Measurements from ENCODE around the gene SLC25A11. TPM values are rescaled to one million over a fixed set of nuclear protein-coding genes. Genes with fewer than 3 reads are reported as not detected.

The SLC25A11 gene
- total RNA-seq, 4 donors from 2014 or later: 25.3 to 85.5 (median 27.9) TPM

DNA sequence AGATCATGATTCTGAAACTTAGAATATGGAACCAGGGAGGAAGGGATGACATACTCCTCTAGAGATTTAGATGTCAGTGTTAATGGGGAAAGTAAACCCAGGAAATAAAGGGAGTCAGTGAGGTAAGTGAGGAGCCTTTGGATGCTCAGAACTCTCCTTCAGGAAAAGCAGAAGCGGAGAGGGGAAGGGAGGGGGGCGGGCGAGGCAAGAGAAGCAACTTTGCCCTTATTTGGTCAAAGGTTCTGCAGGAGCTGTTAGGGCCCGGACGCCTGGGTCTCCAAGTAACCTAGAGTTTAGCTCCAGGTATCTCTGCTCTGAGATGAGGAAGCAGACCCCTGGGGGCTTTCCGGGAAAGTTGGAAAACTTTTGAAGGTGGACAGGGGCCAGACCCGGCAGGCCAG lies 7.2 kb upstream of the SLC25A11 start:
- TF ChIP-seq, protein P1, sequence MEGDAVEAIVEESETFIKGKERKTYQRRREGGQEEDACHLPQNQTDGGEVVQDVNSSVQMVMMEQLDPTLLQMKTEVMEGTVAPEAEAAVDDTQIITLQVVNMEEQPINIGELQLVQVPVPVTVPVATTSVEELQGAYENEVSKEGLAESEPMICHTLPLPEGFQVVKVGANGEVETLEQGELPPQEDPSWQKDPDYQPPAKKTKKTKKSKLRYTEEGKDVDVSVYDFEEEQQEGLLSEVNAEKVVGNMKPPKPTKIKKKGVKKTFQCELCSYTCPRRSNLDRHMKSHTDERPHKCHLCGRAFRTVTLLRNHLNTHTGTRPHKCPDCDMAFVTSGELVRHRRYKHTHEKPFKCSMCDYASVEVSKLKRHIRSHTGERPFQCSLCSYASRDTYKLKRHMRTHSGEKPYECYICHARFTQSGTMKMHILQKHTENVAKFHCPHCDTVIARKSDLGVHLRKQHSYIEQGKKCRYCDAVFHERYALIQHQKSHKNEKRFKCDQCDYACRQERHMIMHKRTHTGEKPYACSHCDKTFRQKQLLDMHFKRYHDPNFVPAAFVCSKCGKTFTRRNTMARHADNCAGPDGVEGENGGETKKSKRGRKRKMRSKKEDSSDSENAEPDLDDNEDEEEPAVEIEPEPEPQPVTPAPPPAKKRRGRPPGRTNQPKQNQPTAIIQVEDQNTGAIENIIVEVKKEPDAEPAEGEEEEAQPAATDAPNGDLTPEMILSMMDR (IDR thresholded peaks at IDR 0.05; ENCODE audit: low read depth): no peak

DNA sequence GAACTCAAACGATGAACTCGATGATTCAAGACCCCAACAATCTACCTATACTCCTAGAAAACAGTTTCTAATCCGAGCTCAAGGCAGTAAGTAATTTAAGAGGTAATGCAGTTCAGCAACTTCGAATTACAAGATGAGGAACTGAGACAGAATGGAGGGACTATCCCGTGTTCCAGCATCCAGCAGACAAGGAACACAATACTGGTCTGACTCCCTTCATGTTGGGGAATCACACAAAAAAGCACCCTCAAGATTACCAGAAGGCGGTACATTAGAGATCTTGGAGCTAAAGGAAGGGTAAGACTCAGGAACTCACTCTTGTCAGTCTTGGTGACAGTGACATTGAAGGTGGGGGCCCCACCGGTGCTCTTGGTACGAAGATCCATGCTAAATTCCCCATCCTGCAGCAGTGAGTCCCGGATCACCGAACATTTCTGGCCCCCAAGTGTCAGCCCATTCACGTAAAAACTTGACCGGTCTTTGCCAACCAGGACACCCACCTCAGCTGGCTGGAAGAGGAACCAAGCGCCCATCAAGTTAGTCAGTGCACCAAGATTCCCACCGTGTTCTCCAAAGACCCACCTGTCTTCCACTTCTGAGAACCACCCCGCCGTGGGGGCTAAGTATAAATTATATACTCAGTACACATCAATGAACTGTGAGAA lies 6.6 kb upstream of the SLC25A11 start:
- TF ChIP-seq, protein P1 (IDR thresholded peaks at IDR 0.05; ENCODE audit: low read depth): no peak

DNA sequence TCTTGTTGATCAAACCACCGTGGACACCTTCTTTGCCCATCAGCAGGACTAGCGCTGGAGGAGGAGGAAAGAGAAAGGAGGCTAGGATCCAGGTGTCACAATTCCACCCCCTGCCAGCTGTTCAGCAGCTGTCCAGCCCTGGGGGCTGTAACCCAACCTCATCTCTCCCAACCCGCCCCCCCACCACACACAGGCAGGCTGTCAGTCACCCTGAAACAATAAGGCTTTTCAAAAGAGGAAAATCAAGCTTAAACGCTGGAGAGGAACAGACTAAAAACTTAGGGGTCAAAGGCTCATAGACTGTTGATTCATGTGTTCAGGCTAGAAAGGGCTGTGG lies 6.1 kb upstream of the SLC25A11 start:
- TF ChIP-seq, protein P1 (IDR thresholded peaks at IDR 0.05; ENCODE audit: low read depth): no peak

DNA sequence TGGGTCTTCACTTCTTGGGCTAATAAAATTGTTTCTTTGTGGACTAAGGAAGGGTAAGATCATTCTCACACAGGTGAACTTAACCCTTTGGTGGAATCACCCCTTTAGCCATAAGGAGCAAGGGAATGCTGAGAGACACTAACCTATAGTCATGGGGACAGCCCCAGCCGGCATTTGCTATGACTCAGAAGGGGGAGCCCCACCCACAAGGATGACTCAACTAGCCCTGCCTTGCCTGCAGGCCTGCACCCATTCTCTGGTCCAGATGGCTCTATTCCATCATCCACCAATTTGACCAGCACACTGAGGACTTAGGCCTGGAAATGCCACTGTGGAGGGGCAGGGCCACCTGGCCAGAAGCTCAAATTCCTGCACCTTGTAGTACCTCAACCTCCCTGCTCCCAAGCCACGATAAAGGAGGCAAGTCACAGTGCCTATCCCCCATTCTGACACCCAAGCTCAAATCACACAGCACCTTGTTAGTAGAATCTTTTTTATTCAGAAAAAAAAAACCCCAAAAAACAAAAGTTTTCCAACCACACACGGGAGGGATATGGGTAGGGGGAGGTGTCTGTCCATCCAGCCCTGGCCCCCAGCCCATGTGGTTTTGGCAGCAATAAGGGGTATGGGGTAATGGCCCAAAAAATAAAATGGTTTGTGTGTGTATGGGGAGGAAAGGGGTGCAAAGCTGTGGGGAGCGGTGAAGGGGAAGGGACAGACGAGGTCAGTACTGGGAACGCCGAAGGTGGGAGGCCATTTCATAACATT lies 5.5 kb upstream of the SLC25A11 start:
- TF ChIP-seq, protein P1 (IDR thresholded peaks at IDR 0.05; ENCODE audit: low read depth): no peak

DNA sequence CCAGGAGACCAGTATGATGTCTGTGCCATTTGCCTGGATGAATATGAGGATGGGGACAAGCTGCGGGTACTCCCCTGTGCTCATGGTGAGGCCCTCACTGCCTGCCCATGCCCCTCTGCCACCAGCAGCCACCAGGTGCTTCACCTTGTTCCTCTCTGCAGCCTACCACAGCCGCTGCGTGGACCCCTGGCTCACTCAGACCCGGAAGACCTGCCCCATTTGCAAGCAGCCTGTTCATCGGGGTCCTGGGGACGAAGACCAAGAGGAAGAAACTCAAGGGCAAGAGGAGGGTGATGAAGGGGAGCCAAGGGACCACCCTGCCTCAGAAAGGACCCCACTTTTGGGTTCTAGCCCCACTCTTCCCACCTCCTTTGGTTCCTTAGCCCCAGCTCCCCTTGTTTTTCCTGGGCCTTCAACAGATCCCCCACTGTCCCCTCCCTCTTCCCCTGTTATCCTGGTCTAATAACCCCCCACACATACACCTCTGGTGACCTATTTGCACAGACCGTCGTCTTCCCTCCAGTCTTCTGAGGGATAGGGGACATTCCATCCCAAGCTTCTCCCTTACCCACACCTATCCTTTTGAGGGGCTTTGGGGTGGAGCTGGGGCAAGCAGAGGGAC lies 4.8 kb upstream of the SLC25A11 start:
- TF ChIP-seq, protein P1 (IDR thresholded peaks at IDR 0.05; ENCODE audit: low read depth): no peak

DNA sequence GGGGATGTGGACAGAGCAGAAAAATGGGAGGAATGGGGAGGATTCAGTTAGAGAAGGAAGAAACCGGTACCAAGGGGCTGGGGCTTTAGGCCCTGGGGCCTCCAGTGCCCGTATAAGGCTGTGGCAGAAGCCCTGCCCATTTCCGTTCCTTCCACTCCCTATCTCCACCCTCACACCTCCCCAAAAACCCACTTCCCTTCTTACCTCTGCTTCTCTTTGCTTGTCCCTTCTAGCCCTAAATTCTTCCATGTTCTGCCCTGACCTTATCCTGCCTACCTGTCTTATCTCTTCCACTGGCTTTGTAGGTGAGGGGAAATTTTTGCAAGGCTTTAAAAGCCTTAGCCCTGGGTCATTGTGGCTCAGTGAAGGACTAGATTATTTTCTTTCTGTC lies 4.3 kb upstream of the SLC25A11 start:
- TF ChIP-seq, protein P1 (IDR thresholded peaks at IDR 0.05; ENCODE audit: low read depth): no peak

DNA sequence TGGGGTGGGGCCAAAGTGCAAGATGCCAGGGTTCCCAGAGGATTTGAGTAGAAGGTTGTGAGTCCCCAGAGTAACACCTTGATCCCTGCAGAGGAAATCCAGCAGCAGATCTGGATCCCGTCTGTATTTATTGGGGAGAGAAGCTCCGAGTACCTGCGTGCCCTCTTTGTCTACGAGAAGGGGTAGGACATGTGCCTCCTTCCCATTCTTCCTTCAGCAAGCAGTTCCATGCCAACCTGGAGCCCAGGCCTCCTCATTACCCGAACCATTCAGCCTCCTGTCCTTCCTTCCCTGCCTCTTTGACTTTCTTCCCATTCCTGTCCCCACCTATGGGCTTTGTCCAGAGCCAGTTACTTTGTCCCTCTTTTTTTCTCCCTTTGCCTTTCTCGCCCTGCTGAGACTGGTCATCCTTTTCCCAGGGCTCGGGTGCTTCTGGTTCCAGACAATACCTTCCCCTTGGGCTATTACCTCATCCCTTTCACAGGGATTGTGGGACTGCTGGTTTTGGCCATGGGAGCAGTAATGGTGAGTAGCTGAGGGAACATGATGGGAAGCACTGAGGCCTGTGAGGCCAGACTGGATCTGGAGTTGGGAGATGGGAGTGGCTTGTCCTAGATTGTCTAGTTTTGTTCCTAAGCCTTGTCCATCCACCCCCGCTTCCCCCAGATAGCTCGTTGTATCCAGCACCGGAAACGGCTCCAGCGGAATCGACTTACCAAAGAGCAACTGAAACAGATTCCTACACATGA lies 3.1 kb upstream of the SLC25A11 start:
- TF ChIP-seq, protein P1 (IDR thresholded peaks at IDR 0.05; ENCODE audit: low read depth): no peak
